HG03442 (cell line): ENCODE data around the gene SUMO3.
A peak's percentile ranks its signal among the peaks of the same experiment; 100 is the strongest.

Source experiments
- ATAC-seq: cut with Tn5 transposase; IDR thresholded peaks from one replicate; pipeline ENCODE4 v1.9.1; 2021; ENCODE audit warnings: mild to moderate bottlenecking, moderate library complexity; ENCODE audit not compliant: unreplicated experiment

The SUMO3 gene

GRCh38 chr21:44831227-44831860, 13.5 kb upstream of the SUMO3 start:
- no peak for ATAC-seq

- ATAC-seq: no peak
These were observed 11.7 kb upstream of the SUMO3 start for GRCh38 chr21:44829507-44830092.

- no peak for ATAC-seq
These were observed 10.6 kb upstream of the SUMO3 start for GRCh38 chr21:44828362-44829056.

GRCh38 chr21:44823179-44823660, 5.4 kb upstream of the SUMO3 start:
- no peak for ATAC-seq

GRCh38 chr21:44822484-44823178, 4.8 kb upstream of the SUMO3 start:
- no peak for ATAC-seq

GRCh38 chr21:44820851-44821250, 3.0 kb upstream of the SUMO3 start:
- ATAC-seq: no peak

- ATAC-seq: no peak
These were observed 1.7 kb upstream of the SUMO3 start for GRCh38 chr21:44819283-44820243.

- ATAC-seq: peak; percentile 4
These were observed 764 bp upstream of the SUMO3 start for GRCh38 chr21:44818640-44819011.

- ATAC-seq: peak; percentile 62
These were observed 369 bp downstream of the SUMO3 start for GRCh38 chr21:44817506-44817880.

GRCh38 chr21:44816761-44817505, 929 bp downstream of the SUMO3 start:
- no peak for ATAC-seq

GRCh38 chr21:44815852-44816628, 1.8 kb downstream of the SUMO3 start:
- ATAC-seq: no peak

- no peak for ATAC-seq
These were observed 2.6 kb downstream of the SUMO3 start for GRCh38 chr21:44815225-44815624.

GRCh38 chr21:44814498-44815023, 3.3 kb downstream of the SUMO3 start:
- no peak for ATAC-seq

GRCh38 chr21:44813727-44814126, 4.1 kb downstream of the SUMO3 start:
- no peak for ATAC-seq

GRCh38 chr21:44813149-44813548, 4.7 kb downstream of the SUMO3 start:
- no peak for ATAC-seq

- ATAC-seq: no peak
These were observed 5.2 kb downstream of the SUMO3 start for GRCh38 chr21:44812640-44813039.

- ATAC-seq: no peak
These were observed 7.1 kb downstream of the SUMO3 start for GRCh38 chr21:44810779-44811178.

GRCh38 chr21:44805859-44806258, 12.0 kb downstream of the SUMO3 start:
- no peak for ATAC-seq

GRCh38 chr21:44805226-44805625, 12.6 kb downstream of the SUMO3 start:
- ATAC-seq: no peak
